Muscle layer of colon (tissue), 2 donors: Measurements from ENCODE around the gene AGTRAP.

ENCODE experiments used
- H3K27ac ChIP-seq: one replicate; pipeline ENCODE4 v1.7.0; 2013; ENCODE audit warnings: low read depth, mild to moderate bottlenecking, low read length, moderate library complexity
- H3K27me3 ChIP-seq, 2 donors: one replicate each; pipeline ENCODE4 v1.7.0; 2013; ENCODE audit warnings: low read length in 2 of 2, mild to moderate bottlenecking in 2 of 2; ENCODE audit not compliant: insufficient read depth in 2 of 2, control insufficient read depth in 1 of 2
- H3K36me3 ChIP-seq: one replicate; pipeline ENCODE4 v1.7.0; 2013; ENCODE audit warnings: mild to moderate bottlenecking, low read length; ENCODE audit not compliant: insufficient read depth
- H3K4me1 ChIP-seq: one replicate; pipeline ENCODE4 v1.7.0; 2013; ENCODE audit warnings: mild to moderate bottlenecking, low read length; ENCODE audit not compliant: insufficient read depth
- H3K4me3 ChIP-seq, 2 donors: one replicate each; pipeline ENCODE4 v1.7.0; 2013; ENCODE audit warnings: low read length in 2 of 2, low read depth in 1 of 2, mild to moderate bottlenecking in 1 of 2, moderate library complexity in 1 of 2
- H3K9ac ChIP-seq: one replicate; pipeline ENCODE4 v1.7.0; 2013; ENCODE audit warnings: low read length
- H3K9me3 ChIP-seq: one replicate; pipeline ENCODE4 v1.7.0; 2013; ENCODE audit warnings: mild to moderate bottlenecking, low read length
- donor health status: abdominal sarcoma.
- donor health status: Adenocarcinoma of cecum.

AGTRAP gene

GRCh38 chr1:11711490-11711889, 24.4 kb upstream of the AGTRAP start:
- Histone ChIP-seq H3K9me3 (no peaks in the 10 kb centered on the region), H3K36me3 (no peaks in the 10 kb centered on the region), H3K4me1 (no peaks in the 10 kb centered on the region), H3K9ac (no peak overlapping the region), H3K27ac (no peak overlapping the region), H3K27me3 (peaks cover 0 to 4% of the 10 kb centered on the region in 2 donors), H3K4me3 (no peak overlapping the region)

- Histone ChIP-seq H3K27me3 (peaks cover 0 to 3% of the 10 kb centered on the region in 2 donors), H3K9ac (no peak overlapping the region), H3K9me3 (no peaks in the 10 kb centered on the region)
Observed at GRCh38 chr1:11712285-11712684, 23.7 kb upstream of the AGTRAP start.

GRCh38 chr1:11713095-11713494, 22.8 kb upstream of the AGTRAP start:
- Histone ChIP-seq H3K9ac (no peak overlapping the region), H3K4me1 (no peaks in the 10 kb centered on the region)

More at GRCh38 chr1:11712285-11712684, 23.7 kb upstream of the AGTRAP start:
- no peaks in the 10 kb centered on the region for H3K36me3 ChIP-seq
- no peaks in the 10 kb centered on the region for H3K4me1 ChIP-seq
- no peak overlapping the region for H3K27ac ChIP-seq
- H3K4me3 ChIP-seq, result no peak overlapping the region

GRCh38 chr1:11714831-11715575, 20.9 kb upstream of the AGTRAP start:
- Histone ChIP-seq H3K9me3 (no peaks in the 10 kb centered on the region), H3K4me1 (peaks cover 4% of the 10 kb centered on the region), H3K27me3 (peaks cover 0 to 3% of the 10 kb centered on the region in 2 donors), H3K9ac (no peak overlapping the region), H3K36me3 (no peaks in the 10 kb centered on the region), H3K4me3 (no peak overlapping the region), H3K27ac (no peak overlapping the region)

More at GRCh38 chr1:11713095-11713494, 22.8 kb upstream of the AGTRAP start:
- Histone ChIP-seq H3K4me3 (no peak overlapping the region), H3K27ac (no peak overlapping the region), H3K9me3 (no peaks in the 10 kb centered on the region), H3K36me3 (no peaks in the 10 kb centered on the region), H3K27me3 (peaks cover 0 to 3% of the 10 kb centered on the region in 2 donors)

- Histone ChIP-seq H3K4me1 (peaks cover 5% of the 10 kb centered on the region), H3K27ac (no peak overlapping the region), H3K9me3 (no peaks in the 10 kb centered on the region), H3K9ac (no peak overlapping the region), H3K27me3 (no peaks in the 10 kb centered on the region), H3K4me3 (peak overlapping the region; percentile 17 to 57), H3K36me3 (no peaks in the 10 kb centered on the region)
Observed at GRCh38 chr1:11719313-11720032, 16.5 kb upstream of the AGTRAP start.

- Histone ChIP-seq H3K27me3 (peaks cover 0 to under 1% of the 10 kb centered on the region in 2 donors), H3K9me3 (no peaks in the 10 kb centered on the region), H3K27ac (no peak overlapping the region), H3K9ac (no peak overlapping the region), H3K36me3 (no peaks in the 10 kb centered on the region), H3K4me1 (peaks cover 5% of the 10 kb centered on the region), H3K4me3 (peak overlapping the region in 1 of 2 donors; percentile 57)
Observed at GRCh38 chr1:11720033-11720376, 15.9 kb upstream of the AGTRAP start.

- no peak overlapping the region for H3K9ac ChIP-seq
- H3K36me3 ChIP-seq, result no peaks in the 10 kb centered on the region
- no peak overlapping the region for H3K27ac ChIP-seq
- no peaks in the 10 kb centered on the region for H3K9me3 ChIP-seq
- no peak overlapping the region for H3K4me3 ChIP-seq
- peaks cover 0 to 3% of the 10 kb centered on the region in 2 donors for H3K27me3 ChIP-seq
- H3K4me1 ChIP-seq, result peaks cover 5% of the 10 kb centered on the region
Observed at GRCh38 chr1:11720525-11720924, 15.4 kb upstream of the AGTRAP start.

GRCh38 chr1:11721311-11721710, 14.6 kb upstream of the AGTRAP start:
- Histone ChIP-seq H3K36me3 (no peaks in the 10 kb centered on the region), H3K9me3 (no peaks in the 10 kb centered on the region), H3K4me1 (peaks cover 5% of the 10 kb centered on the region), H3K27ac (no peak overlapping the region), H3K27me3 (peaks cover 0 to 3% of the 10 kb centered on the region in 2 donors), H3K9ac (no peak overlapping the region), H3K4me3 (no peak overlapping the region)

- Histone ChIP-seq H3K27me3 (peaks cover 0 to 3% of the 10 kb centered on the region in 2 donors), H3K9me3 (no peaks in the 10 kb centered on the region), H3K4me1 (peaks cover 5% of the 10 kb centered on the region), H3K4me3 (no peak overlapping the region), H3K9ac (no peak overlapping the region), H3K27ac (no peak overlapping the region), H3K36me3 (no peaks in the 10 kb centered on the region)
Observed at GRCh38 chr1:11722538-11722937, 13.4 kb upstream of the AGTRAP start.

GRCh38 chr1:11725616-11726015, 10.3 kb upstream of the AGTRAP start:
- no peak overlapping the region for H3K27ac ChIP-seq
- no peaks in the 10 kb centered on the region for H3K4me1 ChIP-seq
- no peaks in the 10 kb centered on the region for H3K9me3 ChIP-seq
- no peak overlapping the region for H3K9ac ChIP-seq
- H3K36me3 ChIP-seq, result no peaks in the 10 kb centered on the region
- H3K27me3 ChIP-seq, result peaks cover 0 to 3% of the 10 kb centered on the region in 2 donors
- no peak overlapping the region for H3K4me3 ChIP-seq

GRCh38 chr1:11727119-11727518, 8.8 kb upstream of the AGTRAP start:
- Histone ChIP-seq H3K9ac (no peak overlapping the region), H3K27me3 (peaks cover 0 to 3% of the 10 kb centered on the region in 2 donors), H3K4me1 (peaks cover 7% of the 10 kb centered on the region), H3K36me3 (no peaks in the 10 kb centered on the region), H3K4me3 (no peak overlapping the region), H3K27ac (no peak overlapping the region), H3K9me3 (no peaks in the 10 kb centered on the region)
